Hematopoietic multipotent progenitor cell treated with erythropoietin and hydrocortisone succinate and interleukin-3 and kit ligand, for 17 days (in vitro differentiated cells): ENCODE data around the gene WDR46.
"Not testable (repeated sequence)": the region's sequence is repeated elsewhere in the genome, so short reads cannot be mapped to it uniquely, and the experiment has no call there.

Source experiments
- DNase-seq: peaks from one replicate; pipeline ENCODE4 v3.0.0-alpha.2; 2015; ENCODE audit warnings: low spot score

WDR46 gene

GRCh38 chr6:33271117-33271467 lies 17.9 kb downstream of the WDR46 start:
- no peak for DNase-seq

- no peak for DNase-seq
These were observed 25.0 kb downstream of the WDR46 start for GRCh38 chr6:33264015-33264414.

- DNase-seq = not testable (repeated sequence)
These were observed 26.5 kb downstream of the WDR46 start for GRCh38 chr6:33262490-33262889.

GRCh38 chr6:33259032-33259431 lies 30.0 kb downstream of the WDR46 start:
- no peak for DNase-seq

- no peak for DNase-seq
These were observed 34.4 kb downstream of the WDR46 start for GRCh38 chr6:33254591-33254990.

- DNase-seq = no peak
These were observed 36.3 kb downstream of the WDR46 start for GRCh38 chr6:33252759-33253158.

GRCh38 chr6:33251395-33252012 lies 37.5 kb downstream of the WDR46 start:
- DNase-seq = no peak

- no peak for DNase-seq
These were observed 38.3 kb downstream of the WDR46 start for GRCh38 chr6:33250731-33251130.

GRCh38 chr6:33249732-33250630 lies 39.1 kb downstream of the WDR46 start:
- peak; percentile 43 for DNase-seq

- DNase-seq = peak; percentile 100
These were observed 39.9 kb downstream of the WDR46 start for GRCh38 chr6:33248932-33249731.

GRCh38 chr6:33248643-33248931 lies 40.5 kb downstream of the WDR46 start:
- no peak for DNase-seq

GRCh38 chr6:33247977-33248642 lies 40.9 kb downstream of the WDR46 start:
- peak; percentile 94 for DNase-seq

- no peak for DNase-seq
These were observed 45.6 kb downstream of the WDR46 start for GRCh38 chr6:33243476-33243875.

GRCh38 chr6:33241968-33242367 lies 47.1 kb downstream of the WDR46 start:
- DNase-seq = no peak

- DNase-seq = no peak
These were observed 51.3 kb downstream of the WDR46 start for GRCh38 chr6:33237741-33238140.

GRCh38 chr6:33236852-33237251 lies 52.2 kb downstream of the WDR46 start:
- DNase-seq = no peak

GRCh38 chr6:33236328-33236727 lies 52.7 kb downstream of the WDR46 start:
- DNase-seq = no peak

- no peak for DNase-seq
These were observed 53.8 kb downstream of the WDR46 start for GRCh38 chr6:33235221-33235634.
